Ishikawa (cell line): ENCODE measurements around the gene JAG2.

Experiments
- CEBPB ChIP-seq: IDR thresholded peaks from 2 replicates; pipeline ENCODE4 v1.6.1; 2012
- CREB1 ChIP-seq: IDR thresholded peaks from 2 replicates; pipeline ENCODE4 v1.6.1; 2012; ENCODE audit warnings: low read depth
- EGR1 ChIP-seq: IDR thresholded peaks from 2 replicates; pipeline ENCODE4 v1.6.1; 2012
- EP300 ChIP-seq: IDR thresholded peaks from 2 replicates; pipeline ENCODE4 v1.6.1; 2012; ENCODE audit warnings: borderline replicate concordance
- FOXM1 ChIP-seq: IDR thresholded peaks from 2 replicates; pipeline ENCODE4 v1.6.1; 2012; ENCODE audit warnings: low read depth, borderline replicate concordance
- NFIC ChIP-seq: IDR thresholded peaks from 2 replicates; pipeline ENCODE4 v1.6.1; 2012
- RAD21 ChIP-seq: IDR thresholded peaks from 2 replicates; pipeline ENCODE4 v1.6.1; 2012; ENCODE audit warnings: low read depth
- TAF1 ChIP-seq: IDR thresholded peaks from 2 replicates; pipeline ENCODE4 v1.6.1; 2012; ENCODE audit warnings: low read depth, mild to moderate bottlenecking
- TCF12 ChIP-seq: IDR thresholded peaks from 2 replicates; pipeline ENCODE4 v1.6.1; 2012; ENCODE audit warnings: low read depth
- TEAD4 ChIP-seq: IDR thresholded peaks from 2 replicates; pipeline ENCODE4 v1.6.1; 2012
- YY1 ChIP-seq: IDR thresholded peaks from 2 replicates; pipeline ENCODE4 v1.6.1; 2012; ENCODE audit warnings: low read depth
- ZBTB7A ChIP-seq: IDR thresholded peaks from 2 replicates; pipeline ENCODE4 v1.6.1; 2012; ENCODE audit warnings: low read depth
- TF ChIP-seq, protein P1 (sequence below): IDR thresholded peaks from 2 replicates; pipeline ENCODE4 v1.6.1; 2012
- TF ChIP-seq, protein P2 (sequence below): IDR thresholded peaks from 2 replicates; pipeline ENCODE4 v1.6.1; 2012; ENCODE audit warnings: low read depth, mild to moderate bottlenecking
- TF ChIP-seq, protein P3 (sequence below): IDR thresholded peaks from 2 replicates; pipeline ENCODE4 v1.6.1; 2012

JAG2 gene

DNA sequence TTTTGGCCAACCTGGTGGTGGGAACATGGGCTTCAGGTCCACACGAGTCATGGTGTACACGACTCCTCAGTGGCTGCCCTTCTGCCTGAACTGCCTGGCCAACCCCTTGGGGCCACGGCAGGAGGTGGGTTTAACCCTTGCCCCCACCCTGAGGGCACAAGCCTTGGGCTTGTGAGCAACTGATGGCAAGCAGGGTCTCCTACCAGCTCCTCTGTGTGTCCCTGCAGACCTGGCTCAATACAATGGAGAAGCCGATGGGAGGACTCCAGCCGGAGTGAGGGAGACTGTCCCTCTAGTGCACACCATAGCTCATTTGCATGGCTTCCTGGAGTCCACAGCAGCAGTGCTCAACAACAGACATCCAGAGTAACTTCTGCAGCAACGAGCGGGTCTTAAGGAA, 28.0 kb downstream of the JAG2 start:
- TF ChIP-seq, protein P1, sequence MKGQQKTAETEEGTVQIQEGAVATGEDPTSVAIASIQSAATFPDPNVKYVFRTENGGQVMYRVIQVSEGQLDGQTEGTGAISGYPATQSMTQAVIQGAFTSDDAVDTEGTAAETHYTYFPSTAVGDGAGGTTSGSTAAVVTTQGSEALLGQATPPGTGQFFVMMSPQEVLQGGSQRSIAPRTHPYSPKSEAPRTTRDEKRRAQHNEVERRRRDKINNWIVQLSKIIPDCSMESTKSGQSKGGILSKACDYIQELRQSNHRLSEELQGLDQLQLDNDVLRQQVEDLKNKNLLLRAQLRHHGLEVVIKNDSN = no peak
- TF ChIP-seq, protein P2, sequence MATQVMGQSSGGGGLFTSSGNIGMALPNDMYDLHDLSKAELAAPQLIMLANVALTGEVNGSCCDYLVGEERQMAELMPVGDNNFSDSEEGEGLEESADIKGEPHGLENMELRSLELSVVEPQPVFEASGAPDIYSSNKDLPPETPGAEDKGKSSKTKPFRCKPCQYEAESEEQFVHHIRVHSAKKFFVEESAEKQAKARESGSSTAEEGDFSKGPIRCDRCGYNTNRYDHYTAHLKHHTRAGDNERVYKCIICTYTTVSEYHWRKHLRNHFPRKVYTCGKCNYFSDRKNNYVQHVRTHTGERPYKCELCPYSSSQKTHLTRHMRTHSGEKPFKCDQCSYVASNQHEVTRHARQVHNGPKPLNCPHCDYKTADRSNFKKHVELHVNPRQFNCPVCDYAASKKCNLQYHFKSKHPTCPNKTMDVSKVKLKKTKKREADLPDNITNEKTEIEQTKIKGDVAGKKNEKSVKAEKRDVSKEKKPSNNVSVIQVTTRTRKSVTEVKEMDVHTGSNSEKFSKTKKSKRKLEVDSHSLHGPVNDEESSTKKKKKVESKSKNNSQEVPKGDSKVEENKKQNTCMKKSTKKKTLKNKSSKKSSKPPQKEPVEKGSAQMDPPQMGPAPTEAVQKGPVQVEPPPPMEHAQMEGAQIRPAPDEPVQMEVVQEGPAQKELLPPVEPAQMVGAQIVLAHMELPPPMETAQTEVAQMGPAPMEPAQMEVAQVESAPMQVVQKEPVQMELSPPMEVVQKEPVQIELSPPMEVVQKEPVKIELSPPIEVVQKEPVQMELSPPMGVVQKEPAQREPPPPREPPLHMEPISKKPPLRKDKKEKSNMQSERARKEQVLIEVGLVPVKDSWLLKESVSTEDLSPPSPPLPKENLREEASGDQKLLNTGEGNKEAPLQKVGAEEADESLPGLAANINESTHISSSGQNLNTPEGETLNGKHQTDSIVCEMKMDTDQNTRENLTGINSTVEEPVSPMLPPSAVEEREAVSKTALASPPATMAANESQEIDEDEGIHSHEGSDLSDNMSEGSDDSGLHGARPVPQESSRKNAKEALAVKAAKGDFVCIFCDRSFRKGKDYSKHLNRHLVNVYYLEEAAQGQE = no peak
- TF ChIP-seq TAF1 (no peak), YY1 (no peak), ZBTB7A (no peak), FOXM1 (no peak), CREB1 (no peak)

DNA sequence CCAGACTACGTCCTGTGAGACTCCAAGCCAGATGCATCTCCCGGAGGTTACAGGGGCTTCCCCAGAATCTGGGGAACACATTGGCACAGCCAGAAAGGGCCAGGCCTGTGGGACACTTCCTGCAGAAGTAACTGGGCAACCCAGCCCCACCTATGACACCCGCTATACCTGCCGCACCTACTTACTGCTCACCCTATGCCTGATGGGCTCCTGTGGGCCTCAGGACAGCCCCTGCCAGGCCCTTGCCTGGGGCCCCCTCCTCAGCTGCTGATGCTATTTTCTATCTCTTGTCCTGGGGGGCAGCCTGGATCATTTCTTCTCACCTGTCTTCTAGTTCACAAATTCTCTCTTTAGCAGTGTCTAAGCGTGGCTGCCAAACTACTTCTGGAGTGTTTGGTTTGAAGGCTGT, 28.7 kb downstream of the JAG2 start:
- TF ChIP-seq, protein P1 = no peak
- TF ChIP-seq, protein P3, sequence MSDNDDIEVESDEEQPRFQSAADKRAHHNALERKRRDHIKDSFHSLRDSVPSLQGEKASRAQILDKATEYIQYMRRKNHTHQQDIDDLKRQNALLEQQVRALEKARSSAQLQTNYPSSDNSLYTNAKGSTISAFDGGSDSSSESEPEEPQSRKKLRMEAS = no peak
- no peak for TF ChIP-seq FOXM1
- TF ChIP-seq RAD21 = no peak
- TF ChIP-seq EP300 = no peak
- no peak for TF ChIP-seq NFIC
- TF ChIP-seq TAF1 = no peak
- no peak for TF ChIP-seq TEAD4
- TF ChIP-seq TCF12 = no peak

DNA sequence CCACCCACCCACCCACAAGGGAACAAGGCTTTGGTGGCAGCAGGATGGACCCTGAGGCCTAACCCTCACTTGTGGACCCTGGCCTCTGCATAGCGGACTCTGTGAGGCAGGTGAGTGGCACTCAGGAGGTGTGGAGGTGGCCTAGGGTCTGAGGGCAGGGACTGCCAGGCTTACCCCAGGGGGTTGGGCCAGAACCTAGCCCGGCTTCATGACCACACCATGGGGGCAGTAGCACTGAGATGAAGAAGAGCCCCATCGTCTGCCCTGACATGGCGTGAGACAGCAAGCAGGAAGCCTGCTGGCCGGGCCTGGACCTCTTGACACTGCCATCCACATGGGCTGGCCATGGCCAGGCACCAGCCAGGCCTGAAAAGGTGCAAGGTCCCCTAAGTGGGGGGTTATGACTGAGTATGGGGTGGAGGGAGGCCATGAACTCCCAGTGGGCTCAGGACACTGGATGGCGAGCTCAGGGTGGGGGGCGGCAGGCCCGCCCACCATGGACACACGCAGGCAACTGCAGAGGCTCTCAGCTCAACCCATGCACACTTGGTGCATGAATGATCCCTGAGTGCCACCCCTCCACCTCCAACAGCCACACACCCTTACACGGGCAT, 29.3 kb downstream of the JAG2 start:
- TF ChIP-seq, protein P3 = no peak
- TF ChIP-seq ZBTB7A = no peak
- TF ChIP-seq YY1 = no peak
- TF ChIP-seq CREB1 = no peak
- TF ChIP-seq NFIC = no peak
- no peak for TF ChIP-seq TEAD4
- TF ChIP-seq FOXM1 = no peak
- no peak for TF ChIP-seq RAD21
- TF ChIP-seq CEBPB = no peak
- TF ChIP-seq EP300 = no peak
- TF ChIP-seq TCF12 = no peak
- TF ChIP-seq, protein P1 = no peak
- TF ChIP-seq, protein P2 = no peak
- no peak for TF ChIP-seq EGR1
- no peak for TF ChIP-seq TAF1

DNA sequence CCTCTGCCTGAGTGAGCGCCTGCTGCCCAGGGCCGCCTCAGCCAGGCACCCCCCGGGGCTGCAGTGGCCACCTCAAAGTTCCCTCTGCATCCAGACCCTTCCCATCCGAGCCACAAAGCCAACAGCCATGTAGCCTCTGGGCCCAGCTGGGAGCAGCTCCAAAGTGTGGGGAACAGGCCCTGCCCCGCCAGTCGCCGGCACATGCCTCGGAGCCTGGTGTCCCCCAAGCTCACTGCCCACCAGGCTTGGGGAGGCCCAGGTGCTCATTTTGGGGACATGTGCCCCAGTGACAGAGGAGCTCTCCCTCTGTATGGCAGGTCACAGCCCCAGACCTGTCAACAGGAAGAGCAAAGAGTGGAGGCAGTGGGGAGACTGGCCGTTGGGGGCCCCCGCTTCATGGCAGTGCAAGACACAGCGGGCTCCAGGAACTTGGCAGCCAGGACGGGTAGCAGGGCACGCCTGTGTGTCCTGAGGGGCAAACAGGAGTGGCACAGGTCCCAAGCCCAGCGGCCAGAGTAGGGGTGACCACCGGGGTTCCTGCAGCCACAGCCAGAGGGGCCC, 29.9 kb downstream of the JAG2 start:
- no peak for TF ChIP-seq NFIC
- TF ChIP-seq FOXM1 = no peak
- no peak for TF ChIP-seq RAD21
- no peak for TF ChIP-seq CREB1
- TF ChIP-seq TEAD4 = no peak
- TF ChIP-seq CEBPB = no peak
- no peak for TF ChIP-seq ZBTB7A
- no peak for TF ChIP-seq YY1
- TF ChIP-seq, protein P2 = no peak
